ENCODE results near the gene TSPAN32.

DNA sequence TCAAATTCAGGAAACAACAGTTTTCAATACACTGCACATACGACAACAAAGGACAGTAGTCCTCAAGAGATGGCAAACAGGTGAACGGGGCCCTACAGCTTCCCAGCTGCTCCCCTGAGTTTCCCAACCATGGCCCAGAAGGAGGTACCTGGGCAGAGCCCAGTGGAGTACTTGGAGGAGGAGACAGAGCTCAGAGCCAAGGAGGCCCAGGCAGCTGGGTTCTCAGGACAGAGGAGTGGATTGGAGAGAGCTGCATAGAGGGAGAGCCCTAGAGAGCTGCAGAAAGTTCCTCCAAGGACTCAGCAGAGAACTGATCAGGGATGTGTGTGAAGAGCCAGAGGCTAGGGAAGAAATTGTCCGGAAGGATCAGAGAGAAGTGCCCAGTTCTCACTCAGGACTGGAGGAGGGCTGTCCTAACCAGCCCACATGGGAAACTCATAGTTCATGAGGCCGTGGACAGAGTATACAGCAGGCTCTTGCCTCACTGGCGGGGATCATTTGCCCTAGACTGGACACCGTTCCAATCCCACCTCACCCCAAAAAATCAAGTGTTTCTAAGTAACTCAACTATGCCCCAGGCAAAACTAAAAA is 23.8 kb upstream of the TSPAN32 start:
- TF ChIP-seq EP300 (IDR thresholded peaks at IDR 0.05; ENCODE audit: borderline replicate concordance in 1 of 2, control insufficient read depth in 1 of 2, low read depth in 2 of 2, low read length in 2 of 2) (no peak), ATF7 (IDR thresholded peaks at IDR 0.05; ENCODE audit: low read depth) (no peak), MYC (IDR thresholded peaks at IDR 0.05; ENCODE audit: insufficient read depth, insufficient read length, insufficient replicate concordance, low read length, severe bottlenecking) (no peak), BMI1 (IDR thresholded peaks at IDR 0.05; ENCODE audit: borderline replicate concordance) (no peak), CTCF (IDR thresholded peaks at IDR 0.05 in 2 of 3, conservative IDR thresholded peaks at IDR 0.05 in 1 of 3; ENCODE audit: control insufficient read depth in 2 of 3, extremely low read depth in 1 of 3, insufficient read depth in 1 of 3, low read depth in 3 of 3, low read length in 3 of 3) (no peak), POLR2AphosphoS5 (IDR thresholded peaks at IDR 0.05; ENCODE audit: low read length) (no peak), POLR2A (IDR thresholded peaks at IDR 0.05; ENCODE audit: low read depth, low read length) (no peak), RBBP5 (conservative IDR thresholded peaks at IDR 0.05) (no peak), LARP7 (IDR thresholded peaks at IDR 0.05) (no peak), ZNF207 (IDR thresholded peaks at IDR 0.05; ENCODE audit: borderline replicate concordance) (no peak), EZH2 (IDR thresholded peaks at IDR 0.05; ENCODE audit: borderline replicate concordance, control insufficient read depth, low read depth, low read length) (no peak)
- TF ChIP-seq, protein P1, sequence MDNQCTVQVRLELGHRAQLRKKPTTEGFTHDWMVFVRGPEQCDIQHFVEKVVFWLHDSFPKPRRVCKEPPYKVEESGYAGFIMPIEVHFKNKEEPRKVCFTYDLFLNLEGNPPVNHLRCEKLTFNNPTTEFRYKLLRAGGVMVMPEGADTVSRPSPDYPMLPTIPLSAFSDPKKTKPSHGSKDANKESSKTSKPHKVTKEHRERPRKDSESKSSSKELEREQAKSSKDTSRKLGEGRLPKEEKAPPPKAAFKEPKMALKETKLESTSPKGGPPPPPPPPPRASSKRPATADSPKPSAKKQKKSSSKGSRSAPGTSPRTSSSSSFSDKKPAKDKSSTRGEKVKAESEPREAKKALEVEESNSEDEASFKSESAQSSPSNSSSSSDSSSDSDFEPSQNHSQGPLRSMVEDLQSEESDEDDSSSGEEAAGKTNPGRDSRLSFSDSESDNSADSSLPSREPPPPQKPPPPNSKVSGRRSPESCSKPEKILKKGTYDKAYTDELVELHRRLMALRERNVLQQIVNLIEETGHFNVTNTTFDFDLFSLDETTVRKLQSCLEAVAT (IDR thresholded peaks at IDR 0.05): no peak

Measured in GM12878 (cell line).